GM12872 (cell line): Measurements from ENCODE around the gene MN1.

Experiments used
- CTCF ChIP-seq: IDR thresholded peaks from 3 replicates; pipeline ENCODE4 v1.5.1; 2011; ENCODE audit warnings: low read depth, mild to moderate bottlenecking, low read length, moderate library complexity; ENCODE audit not compliant: insufficient read depth

Gene MN1

GRCh38 chr22:27802346-27803073 lies 954 bp upstream of the MN1 start:
- no peak for TF ChIP-seq CTCF

GRCh38 chr22:27801202-27801615 lies 347 bp downstream of the MN1 start:
- TF ChIP-seq CTCF = no peak

GRCh38 chr22:27800250-27801201 lies 1.0 kb downstream of the MN1 start:
- no peak for TF ChIP-seq CTCF

GRCh38 chr22:27799827-27800249 lies 1.7 kb downstream of the MN1 start:
- no peak for TF ChIP-seq CTCF

GRCh38 chr22:27799015-27799826 lies 2.3 kb downstream of the MN1 start:
- TF ChIP-seq CTCF = no peak

- TF ChIP-seq CTCF = no peak
These were observed 3.0 kb downstream of the MN1 start for GRCh38 chr22:27798511-27799014.
